Brain pericyte (primary cell): ENCODE measurements around the gene LENG8.
"Not testable (repeated sequence)": the region's sequence is repeated elsewhere in the genome, so short reads cannot be mapped to it uniquely, and the experiment has no call there.

ENCODE experiments used
- DNase-seq: peaks from one replicate; pipeline ENCODE4 v3.0.0-alpha.2; 2012; ENCODE audit warnings: low read depth, low spot score

The LENG8 gene

GRCh38 chr19:54478677-54479266, 29.8 kb downstream of the LENG8 start:
- DNase-seq: no peak

GRCh38 chr19:54480051-54480450, 31.1 kb downstream of the LENG8 start:
- DNase-seq: no peak

- DNase-seq: no peak
Observed at GRCh38 chr19:54481326-54481930, 32.4 kb downstream of the LENG8 start.

- DNase-seq: no peak
Observed at GRCh38 chr19:54482889-54483288, 33.9 kb downstream of the LENG8 start.

- DNase-seq: no peak
Observed at GRCh38 chr19:54484451-54484850, 35.5 kb downstream of the LENG8 start.

- no peak for DNase-seq
Observed at GRCh38 chr19:54485851-54486250, 36.9 kb downstream of the LENG8 start.

- DNase-seq: no peak
Observed at GRCh38 chr19:54489341-54489740, 40.3 kb downstream of the LENG8 start.

- DNase-seq: no peak
Observed at GRCh38 chr19:54489766-54490165, 40.8 kb downstream of the LENG8 start.

- DNase-seq: no peak
Observed at GRCh38 chr19:54492568-54492967, 43.6 kb downstream of the LENG8 start.

- not testable (repeated sequence) for DNase-seq
Observed at GRCh38 chr19:54493056-54493455, 44.1 kb downstream of the LENG8 start.

GRCh38 chr19:54493967-54494585, 45.1 kb downstream of the LENG8 start:
- no peak for DNase-seq

- not testable (repeated sequence) for DNase-seq
Observed at GRCh38 chr19:54495284-54495683, 46.3 kb downstream of the LENG8 start.

GRCh38 chr19:54497747-54498450, 48.9 kb downstream of the LENG8 start:
- DNase-seq: not testable (repeated sequence)

GRCh38 chr19:54498451-54498772, 49.4 kb downstream of the LENG8 start:
- DNase-seq: not testable (repeated sequence)

GRCh38 chr19:54502518-54503048, 53.6 kb downstream of the LENG8 start, which contains the start of gene LAIR2:
LAIR2 (plus strand) TSS chr19:54502831; CDS start chr19:54502919, 88 bp downstream.
- no peak for DNase-seq

GRCh38 chr19:54505542-54505941, 56.5 kb downstream of the LENG8 start:
- DNase-seq: not testable (repeated sequence)

GRCh38 chr19:54506079-54506478, 57.1 kb downstream of the LENG8 start:
- DNase-seq: no peak

GRCh38 chr19:54507038-54507717, 58.2 kb downstream of the LENG8 start:
- not testable (repeated sequence) for DNase-seq

- DNase-seq: no peak
Observed at GRCh38 chr19:54507824-54508223, 58.8 kb downstream of the LENG8 start.

GRCh38 chr19:54508487-54508886, 59.5 kb downstream of the LENG8 start:
- DNase-seq: not testable (repeated sequence)

- not testable (repeated sequence) for DNase-seq
Observed at GRCh38 chr19:54509200-54509940, 60.4 kb downstream of the LENG8 start.
